H1 (cell line): ENCODE measurements around the gene ZIC5. TPM values are rescaled to one million over a fixed set of nuclear protein-coding genes. Genes with fewer than 3 reads are reported as not detected.
A peak's percentile ranks its signal among the peaks of the same experiment; 100 is the strongest.

ENCODE experiments used
- CTBP2 ChIP-seq: IDR thresholded peaks from 2 replicates; pipeline ENCODE4 v1.7.0; 2011; ENCODE audit warnings: borderline replicate concordance, mild to moderate bottlenecking, moderate library complexity, mixed read lengths, low read length; ENCODE audit not compliant: insufficient read depth, insufficient read length
- EZH2 ChIP-seq: fragments of 200-600 bp; sonication (generic); IDR thresholded peaks from 2 replicates; pipeline ENCODE4 v1.7.1; 2012; ENCODE audit warnings: low read depth, mild to moderate bottlenecking, moderate library complexity, low read length, inconsistent platforms; ENCODE audit not compliant: severe bottlenecking
- HDAC2 ChIP-seq, 2 experiments: fragments of 300-600 bp in 1 of 2; sonication (generic) in 1 of 2; IDR thresholded peaks; 2 replicates each; pipeline ENCODE4 v1.6.1; 2011 to 2012; ENCODE audit warnings: low read depth in 2 of 2, low read length in 2 of 2, mild to moderate bottlenecking in 2 of 2, moderate library complexity in 2 of 2, borderline replicate concordance in 1 of 2, inconsistent platforms in 1 of 2
- RAD21 ChIP-seq, 2 experiments: IDR thresholded peaks in 1 of 2; conservative IDR thresholded peaks in 1 of 2; 2 replicates each; pipeline ENCODE4 v1.6.1; 2011; ENCODE audit warnings: low read depth in 2 of 2, low read length in 2 of 2, improper control_type of control experiment in 1 of 2, inconsistent platforms in 1 of 2, mild to moderate bottlenecking in 1 of 2, moderate library complexity in 1 of 2
- RFX5 ChIP-seq: IDR thresholded peaks from 2 replicates; pipeline ENCODE4 v1.6.1; 2011; ENCODE audit warnings: low read depth, low read length, improper control_type of control experiment, borderline replicate concordance
- SIN3A ChIP-seq, 2 experiments: IDR thresholded peaks in 1 of 2; conservative IDR thresholded peaks in 1 of 2; 2 replicates each; pipeline ENCODE4 v1.6.1; 2011 to 2012; ENCODE audit warnings: low read length in 2 of 2, improper control_type of control experiment in 1 of 2, low read depth in 1 of 2, mild to moderate bottlenecking in 1 of 2
- SUZ12 ChIP-seq: fragments of 200-600 bp; sonication (generic); IDR thresholded peaks from 2 replicates; pipeline ENCODE4 v1.6.1; 2012; ENCODE audit warnings: mild to moderate bottlenecking, inconsistent platforms, low read length, moderate library complexity, mixed read lengths
- TBP ChIP-seq: IDR thresholded peaks from 2 replicates; pipeline ENCODE4 v1.6.1; 2011; ENCODE audit warnings: low read depth, low read length, improper control_type of control experiment
- polyA plus RNA-seq, 7 experiments: library from polyadenylated mRNA; depleted of rRNA in 3 of 7; stranded (reverse) in 5 of 7; unstranded in 2 of 7; fragments of >200 nt in 5 of 7; fragments of 200-250 nt in 2 of 7; gene quantifications; 1 replicate in 5 of 7; 2 replicates in 1 of 7; 4 replicates in 1 of 7; pipeline versions ENCODE4 v1.2.1 to v1.2.3, GENCODE V29; 2011 to 2013; ENCODE audit warnings: missing spikeins in 2 of 7, mixed read lengths in 2 of 7
- total RNA-seq: library from RNA; stranded (reverse); fragmentation: NEBNext Ultra II Directional; extraction: Animal tissue kit (Norgen Biotek cat#: 25700); gene quantifications from 2 replicates; pipeline ENCODE4 v1.2.1, GENCODE V29; 2021

Gene ZIC5
- total and polyA plus RNA-seq, 2 of the 8 experiments (the other 6 are each of a cell fraction or from before 2014, with no cell fraction given), result 14.2 to 52.7 TPM

GRCh38 chr13:99958406-99959126 lies 13.0 kb downstream of the ZIC5 start (continued):
- TF ChIP-seq EZH2 (peak; percentile 49), TBP (0 out of 2 replicates have a peak, but pooled peaks have one; percentile 12), SIN3A (conservative IDR thresholded peaks at IDR 0.05 in 1 of 2, IDR thresholded peaks at IDR 0.05 in 1 of 2; ENCODE audit: low read depth in 1 of 2, low read length in 2 of 2) (0 out of 4 replicates have a peak, but pooled peaks of 1 of the 2 experiments have one; percentile 51), CTBP2 (peak; percentile 97), RAD21 (IDR thresholded peaks at IDR 0.05 in 1 of 2, conservative IDR thresholded peaks at IDR 0.05 in 1 of 2; ENCODE audit: low read depth in 2 of 2, low read length in 2 of 2) (peak in 1 of 2 experiments; percentile 13; a peak in 1 of 4 replicates), RFX5 (no peak), HDAC2 (IDR thresholded peaks at IDR 0.05; ENCODE audit: borderline replicate concordance in 1 of 2, low read depth in 2 of 2, low read length in 2 of 2) (0 out of 4 replicates have a peak, but pooled peaks of 1 of the 2 experiments have one; percentile 45), SUZ12 (no peak; the same call in 1 of the 2 replicates)
